H1 (cell line): ENCODE data around the gene ZNF527. TPM values are rescaled to one million over a fixed set of nuclear protein-coding genes. Genes with fewer than 3 reads are reported as not detected.

Experiments
- CHD1 ChIP-seq: IDR thresholded peaks from 2 replicates; pipeline ENCODE4 v1.6.1; 2012; ENCODE audit warnings: low read depth, low read length, improper control_type of control experiment
- TEAD4 ChIP-seq: IDR thresholded peaks from 2 replicates; pipeline ENCODE4 v1.6.1; 2012; ENCODE audit warnings: low read depth, low read length, inconsistent platforms, mixed read lengths
- polyA plus RNA-seq, 7 experiments: library from polyadenylated mRNA; depleted of rRNA in 3 of 7; stranded (reverse) in 5 of 7; unstranded in 2 of 7; fragments of >200 nt in 5 of 7; fragments of 200-250 nt in 2 of 7; gene quantifications; 1 replicate in 5 of 7; 2 replicates in 1 of 7; 4 replicates in 1 of 7; pipeline versions ENCODE4 v1.2.1 to v1.2.3, GENCODE V29; 2011 to 2013; ENCODE audit warnings: missing spikeins in 2 of 7, mixed read lengths in 2 of 7
- total RNA-seq: library from RNA; stranded (reverse); fragmentation: NEBNext Ultra II Directional; extraction: Animal tissue kit (Norgen Biotek cat#: 25700); gene quantifications from 2 replicates; pipeline ENCODE4 v1.2.1, GENCODE V29; 2021
- TF ChIP-seq, protein P1 (sequence below), 3 experiments: IDR thresholded peaks; 1 replicate in 2 of 3; 2 replicates in 1 of 3; pipeline versions ENCODE4 v1.5.1 to v1.6.1; 2011; ENCODE audit warnings: low read length in 3 of 3, mild to moderate bottlenecking in 3 of 3, inconsistent platforms in 2 of 3, low read depth in 1 of 3, moderate library complexity in 1 of 3; ENCODE audit not compliant: insufficient read depth in 1 of 3; ENCODE audit errors: control extremely low read depth in 1 of 3

Gene ZNF527
- total and polyA plus RNA-seq, 2 of the 8 experiments (the other 6 are each of a cell fraction or from before 2014, with no cell fraction given) = 2.1 to 4.5 TPM

GRCh38 chr19:37332839-37333238 is 38.1 kb upstream of the ZNF527 start (continued):
- TF ChIP-seq TEAD4 (no peak), CHD1 (no peak)
- TF ChIP-seq, protein P1, sequence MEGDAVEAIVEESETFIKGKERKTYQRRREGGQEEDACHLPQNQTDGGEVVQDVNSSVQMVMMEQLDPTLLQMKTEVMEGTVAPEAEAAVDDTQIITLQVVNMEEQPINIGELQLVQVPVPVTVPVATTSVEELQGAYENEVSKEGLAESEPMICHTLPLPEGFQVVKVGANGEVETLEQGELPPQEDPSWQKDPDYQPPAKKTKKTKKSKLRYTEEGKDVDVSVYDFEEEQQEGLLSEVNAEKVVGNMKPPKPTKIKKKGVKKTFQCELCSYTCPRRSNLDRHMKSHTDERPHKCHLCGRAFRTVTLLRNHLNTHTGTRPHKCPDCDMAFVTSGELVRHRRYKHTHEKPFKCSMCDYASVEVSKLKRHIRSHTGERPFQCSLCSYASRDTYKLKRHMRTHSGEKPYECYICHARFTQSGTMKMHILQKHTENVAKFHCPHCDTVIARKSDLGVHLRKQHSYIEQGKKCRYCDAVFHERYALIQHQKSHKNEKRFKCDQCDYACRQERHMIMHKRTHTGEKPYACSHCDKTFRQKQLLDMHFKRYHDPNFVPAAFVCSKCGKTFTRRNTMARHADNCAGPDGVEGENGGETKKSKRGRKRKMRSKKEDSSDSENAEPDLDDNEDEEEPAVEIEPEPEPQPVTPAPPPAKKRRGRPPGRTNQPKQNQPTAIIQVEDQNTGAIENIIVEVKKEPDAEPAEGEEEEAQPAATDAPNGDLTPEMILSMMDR (IDR thresholded peaks at IDR 0.05; ENCODE audit: control extremely low read depth in 1 of 3, insufficient read depth in 1 of 3, low read depth in 1 of 3, low read length in 3 of 3) = no peak
